Sigmoid colon (tissue), 4 donors: Measurements from ENCODE around the gene DSC3.
"Not testable (repeated sequence)": the region's sequence is repeated elsewhere in the genome, so short reads cannot be mapped to it uniquely, and the experiment has no call there.

Experiments used
- CTCF ChIP-seq, 4 experiments: fragments of 450-650 bp in 3 of 4; fragments of 200-600 bp in 1 of 4; IDR thresholded peaks; one replicate each; pipeline ENCODE4 v1.5.1; 2016 to 2019; ENCODE audit warnings: antibody characterized with exemption in 4 of 4, mild to moderate bottlenecking in 3 of 4, moderate library complexity in 2 of 4
- EP300 ChIP-seq, 4 donors: sonication (generic); formaldehyde crosslinking; IDR thresholded peaks; one replicate each; pipeline ENCODE4 v1.6.1; 2017; ENCODE audit warnings: antibody characterized with exemption in 4 of 4
- POLR2A ChIP-seq, 2 donors: fragments of 450-650 bp; IDR thresholded peaks; one replicate each; pipeline ENCODE4 v1.6.1; 2016; ENCODE audit warnings: antibody characterized with exemption in 2 of 2, mild to moderate bottlenecking in 2 of 2, moderate library complexity in 2 of 2
- POLR2AphosphoS5 ChIP-seq, 4 donors: sonication (generic); formaldehyde crosslinking; IDR thresholded peaks; one replicate each; pipeline ENCODE4 v1.6.1; 2017; ENCODE audit warnings: antibody characterized with exemption in 4 of 4

GRCh38 chr18:31011455-31011854 lies 31.1 kb downstream of the DSC3 start:
- TF ChIP-seq EP300, CTCF, POLR2AphosphoS5, POLR2A (IDR thresholded peaks at IDR 0.05): not testable (repeated sequence)
